Heart left ventricle (tissue), 13 donors: Measurements from ENCODE around the gene IGF2R.

ENCODE experiments used
- CTCF ChIP-seq, 12 donors: fragments of 200-600 bp; sonication (generic) in 4 of 12; IDR thresholded peaks; one replicate each; pipeline versions ENCODE4 v1.5.0 to v1.8.0; 2018 to 2022; ENCODE audit warnings: antibody characterized with exemption in 12 of 12, mild to moderate bottlenecking in 5 of 12
- POLR2A ChIP-seq, 2 donors: fragments of 450-650 bp; IDR thresholded peaks; one replicate each; pipeline ENCODE4 v1.6.1; 2017; ENCODE audit warnings: antibody characterized with exemption in 2 of 2, mild to moderate bottlenecking in 2 of 2, moderate library complexity in 2 of 2
- donor health status: ischemic (EF 13 %, LVEDD 7.1; RV severe dilation, severe dysfunction).
- donor health status: DM: no; HTN: yes; CAD: no.
- donor health status: DM: no; HTN: no; CAD: no.
- donor health status: ischemic (EF 25% LVEDD 6.9; RV normal size, moderate dysfunction).
- donor health status: ischemic (EF 25% LVEDD 5.7; RV mildly dilated, moderate dysfunction).
- donor health status: ischemic (EF 35%, LVEDD 5.7; RV mildly dilated, moderate dysfunction).
- donor health status: nonischemic (EF 11% LVEDD 7.7; RV severe dilation, severe dysfunction).
- donor health status: DM: yes; HTN: yes; CAD: no.
- donor health status: PGD.
- donor health status: ischemic (EF 29% LVEDD 5.4; RV normal size, mild dysfunction).
- donor health status: nonischemic (EF 23%, LVEDD 6.1; RV moderate dilation, normal function).

GRCh38 chr6:160137130-160137988 lies 168.5 kb downstream of the IGF2R start:
- TF ChIP-seq CTCF (IDR thresholded peaks at IDR 0.05) (no peak), POLR2A (IDR thresholded peaks at IDR 0.05) (no peak)
